ENCODE measurements around the gene OLFML1. TPM values are rescaled to one million over a fixed set of nuclear protein-coding genes. Genes with fewer than 3 reads are reported as not detected.

Gene OLFML1
- total and polyA plus RNA-seq, 2 of the 13 experiments (the other 11 are each of a cell fraction or from before 2014, with no cell fraction given): 0.89 to 0.90 TPM

DNA sequence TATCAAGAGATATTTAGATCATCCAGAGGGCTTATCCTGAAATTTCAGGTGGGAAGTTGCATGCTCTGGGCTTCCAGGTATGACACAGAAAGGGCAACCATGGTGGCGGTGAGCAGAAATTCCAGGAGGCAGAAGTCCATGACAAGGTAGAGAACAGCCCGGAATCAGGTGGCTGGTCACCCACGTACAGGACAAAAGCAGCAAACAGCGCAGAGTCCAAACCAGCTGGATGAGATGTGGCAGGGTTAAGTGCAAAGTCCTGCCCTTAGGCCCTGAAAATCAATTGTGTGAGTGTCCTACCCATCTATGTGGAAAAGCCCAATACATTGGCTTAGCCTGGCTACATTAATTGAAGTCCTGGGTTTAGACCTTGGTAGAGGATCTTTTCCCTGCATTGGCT is 40.1 kb downstream of the OLFML1 start (continued):
- TF ChIP-seq, protein P1, sequence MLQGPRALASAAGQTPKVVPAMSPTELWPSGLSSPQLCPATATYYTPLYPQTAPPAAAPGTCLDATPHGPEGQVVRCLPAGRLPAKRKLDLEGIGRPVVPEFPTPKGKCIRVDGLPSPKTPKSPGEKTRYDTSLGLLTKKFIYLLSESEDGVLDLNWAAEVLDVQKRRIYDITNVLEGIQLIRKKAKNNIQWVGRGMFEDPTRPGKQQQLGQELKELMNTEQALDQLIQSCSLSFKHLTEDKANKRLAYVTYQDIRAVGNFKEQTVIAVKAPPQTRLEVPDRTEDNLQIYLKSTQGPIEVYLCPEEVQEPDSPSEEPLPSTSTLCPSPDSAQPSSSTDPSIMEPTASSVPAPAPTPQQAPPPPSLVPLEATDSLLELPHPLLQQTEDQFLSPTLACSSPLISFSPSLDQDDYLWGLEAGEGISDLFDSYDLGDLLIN (CRISPR knock-in tag; IDR thresholded peaks at IDR 0.05; ENCODE audit: borderline replicate concordance): no peak
- TF ChIP-seq, protein P2, sequence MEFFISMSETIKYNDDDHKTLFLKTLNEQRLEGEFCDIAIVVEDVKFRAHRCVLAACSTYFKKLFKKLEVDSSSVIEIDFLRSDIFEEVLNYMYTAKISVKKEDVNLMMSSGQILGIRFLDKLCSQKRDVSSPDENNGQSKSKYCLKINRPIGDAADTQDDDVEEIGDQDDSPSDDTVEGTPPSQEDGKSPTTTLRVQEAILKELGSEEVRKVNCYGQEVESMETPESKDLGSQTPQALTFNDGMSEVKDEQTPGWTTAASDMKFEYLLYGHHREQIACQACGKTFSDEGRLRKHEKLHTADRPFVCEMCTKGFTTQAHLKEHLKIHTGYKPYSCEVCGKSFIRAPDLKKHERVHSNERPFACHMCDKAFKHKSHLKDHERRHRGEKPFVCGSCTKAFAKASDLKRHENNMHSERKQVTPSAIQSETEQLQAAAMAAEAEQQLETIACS (CRISPR knock-in tag; IDR thresholded peaks at IDR 0.05): no peak
- TF ChIP-seq ZNF24 (IDR thresholded peaks at IDR 0.05) (0 out of 2 replicates have a peak, but pooled peaks have one; percentile 60), NR2F2 (IDR thresholded peaks at IDR 0.05; ENCODE audit: borderline replicate concordance, low read depth) (peak; percentile 62), ZNF552 (CRISPR knock-in tag; IDR thresholded peaks at IDR 0.05; ENCODE audit: borderline replicate concordance) (no peak), ZNF772 (CRISPR knock-in tag; IDR thresholded peaks at IDR 0.05) (no peak), SUZ12 (IDR thresholded peaks at IDR 0.05; ENCODE audit: low read depth, low read length) (no peak), ZNF737 (CRISPR knock-in tag; IDR thresholded peaks at IDR 0.05; ENCODE audit: borderline replicate concordance) (no peak), ZNF777 (CRISPR knock-in tag; IDR thresholded peaks at IDR 0.05) (no peak), CENPX (CRISPR knock-in tag; IDR thresholded peaks at IDR 0.05) (no peak), POLR2AphosphoS5 (IDR thresholded peaks at IDR 0.05; ENCODE audit: low read depth, low read length) (no peak), TCF12 (IDR thresholded peaks at IDR 0.05) (no peak), TCF12 (CRISPR knock-in tag; IDR thresholded peaks at IDR 0.05) (no peak), GPN1 (CRISPR knock-in tag; IDR thresholded peaks at IDR 0.05; ENCODE audit: borderline replicate concordance) (no peak)
- TF ChIP-seq, protein P3, sequence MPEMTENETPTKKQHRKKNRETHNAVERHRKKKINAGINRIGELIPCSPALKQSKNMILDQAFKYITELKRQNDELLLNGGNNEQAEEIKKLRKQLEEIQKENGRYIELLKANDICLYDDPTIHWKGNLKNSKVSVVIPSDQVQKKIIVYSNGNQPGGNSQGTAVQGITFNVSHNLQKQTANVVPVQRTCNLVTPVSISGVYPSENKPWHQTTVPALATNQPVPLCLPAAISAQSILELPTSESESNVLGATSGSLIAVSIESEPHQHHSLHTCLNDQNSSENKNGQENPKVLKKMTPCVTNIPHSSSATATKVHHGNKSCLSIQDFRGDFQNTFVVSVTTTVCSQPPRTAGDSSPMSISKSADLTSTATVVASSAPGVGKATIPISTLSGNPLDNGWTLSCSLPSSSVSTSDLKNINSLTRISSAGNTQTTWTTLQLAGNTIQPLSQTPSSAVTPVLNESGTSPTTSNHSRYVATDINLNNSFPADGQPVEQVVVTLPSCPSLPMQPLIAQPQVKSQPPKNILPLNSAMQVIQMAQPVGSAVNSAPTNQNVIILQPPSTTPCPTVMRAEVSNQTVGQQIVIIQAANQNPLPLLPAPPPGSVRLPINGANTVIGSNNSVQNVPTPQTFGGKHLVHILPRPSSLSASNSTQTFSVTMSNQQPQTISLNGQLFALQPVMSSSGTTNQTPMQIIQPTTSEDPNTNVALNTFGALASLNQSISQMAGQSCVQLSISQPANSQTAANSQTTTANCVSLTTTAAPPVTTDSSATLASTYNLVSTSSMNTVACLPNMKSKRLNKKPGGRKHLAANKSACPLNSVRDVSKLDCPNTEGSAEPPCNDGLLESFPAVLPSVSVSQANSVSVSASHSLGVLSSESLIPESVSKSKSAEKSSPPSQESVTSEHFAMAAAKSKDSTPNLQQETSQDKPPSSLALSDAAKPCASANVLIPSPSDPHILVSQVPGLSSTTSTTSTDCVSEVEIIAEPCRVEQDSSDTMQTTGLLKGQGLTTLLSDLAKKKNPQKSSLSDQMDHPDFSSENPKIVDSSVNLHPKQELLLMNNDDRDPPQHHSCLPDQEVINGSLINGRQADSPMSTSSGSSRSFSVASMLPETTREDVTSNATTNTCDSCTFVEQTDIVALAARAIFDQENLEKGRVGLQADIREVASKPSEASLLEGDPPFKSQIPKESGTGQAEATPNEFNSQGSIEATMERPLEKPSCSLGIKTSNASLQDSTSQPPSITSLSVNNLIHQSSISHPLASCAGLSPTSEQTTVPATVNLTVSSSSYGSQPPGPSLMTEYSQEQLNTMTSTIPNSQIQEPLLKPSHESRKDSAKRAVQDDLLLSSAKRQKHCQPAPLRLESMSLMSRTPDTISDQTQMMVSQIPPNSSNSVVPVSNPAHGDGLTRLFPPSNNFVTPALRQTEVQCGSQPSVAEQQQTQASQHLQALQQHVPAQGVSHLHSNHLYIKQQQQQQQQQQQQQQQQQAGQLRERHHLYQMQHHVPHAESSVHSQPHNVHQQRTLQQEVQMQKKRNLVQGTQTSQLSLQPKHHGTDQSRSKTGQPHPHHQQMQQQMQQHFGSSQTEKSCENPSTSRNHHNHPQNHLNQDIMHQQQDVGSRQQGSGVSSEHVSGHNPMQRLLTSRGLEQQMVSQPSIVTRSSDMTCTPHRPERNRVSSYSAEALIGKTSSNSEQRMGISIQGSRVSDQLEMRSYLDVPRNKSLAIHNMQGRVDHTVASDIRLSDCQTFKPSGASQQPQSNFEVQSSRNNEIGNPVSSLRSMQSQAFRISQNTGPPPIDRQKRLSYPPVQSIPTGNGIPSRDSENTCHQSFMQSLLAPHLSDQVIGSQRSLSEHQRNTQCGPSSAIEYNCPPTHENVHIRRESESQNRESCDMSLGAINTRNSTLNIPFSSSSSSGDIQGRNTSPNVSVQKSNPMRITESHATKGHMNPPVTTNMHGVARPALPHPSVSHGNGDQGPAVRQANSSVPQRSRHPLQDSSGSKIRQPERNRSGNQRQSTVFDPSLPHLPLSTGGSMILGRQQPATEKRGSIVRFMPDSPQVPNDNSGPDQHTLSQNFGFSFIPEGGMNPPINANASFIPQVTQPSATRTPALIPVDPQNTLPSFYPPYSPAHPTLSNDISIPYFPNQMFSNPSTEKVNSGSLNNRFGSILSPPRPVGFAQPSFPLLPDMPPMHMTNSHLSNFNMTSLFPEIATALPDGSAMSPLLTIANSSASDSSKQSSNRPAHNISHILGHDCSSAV (CRISPR knock-in tag; IDR thresholded peaks at IDR 0.05; ENCODE audit: borderline replicate concordance): no peak
- TF ChIP-seq, protein P4, sequence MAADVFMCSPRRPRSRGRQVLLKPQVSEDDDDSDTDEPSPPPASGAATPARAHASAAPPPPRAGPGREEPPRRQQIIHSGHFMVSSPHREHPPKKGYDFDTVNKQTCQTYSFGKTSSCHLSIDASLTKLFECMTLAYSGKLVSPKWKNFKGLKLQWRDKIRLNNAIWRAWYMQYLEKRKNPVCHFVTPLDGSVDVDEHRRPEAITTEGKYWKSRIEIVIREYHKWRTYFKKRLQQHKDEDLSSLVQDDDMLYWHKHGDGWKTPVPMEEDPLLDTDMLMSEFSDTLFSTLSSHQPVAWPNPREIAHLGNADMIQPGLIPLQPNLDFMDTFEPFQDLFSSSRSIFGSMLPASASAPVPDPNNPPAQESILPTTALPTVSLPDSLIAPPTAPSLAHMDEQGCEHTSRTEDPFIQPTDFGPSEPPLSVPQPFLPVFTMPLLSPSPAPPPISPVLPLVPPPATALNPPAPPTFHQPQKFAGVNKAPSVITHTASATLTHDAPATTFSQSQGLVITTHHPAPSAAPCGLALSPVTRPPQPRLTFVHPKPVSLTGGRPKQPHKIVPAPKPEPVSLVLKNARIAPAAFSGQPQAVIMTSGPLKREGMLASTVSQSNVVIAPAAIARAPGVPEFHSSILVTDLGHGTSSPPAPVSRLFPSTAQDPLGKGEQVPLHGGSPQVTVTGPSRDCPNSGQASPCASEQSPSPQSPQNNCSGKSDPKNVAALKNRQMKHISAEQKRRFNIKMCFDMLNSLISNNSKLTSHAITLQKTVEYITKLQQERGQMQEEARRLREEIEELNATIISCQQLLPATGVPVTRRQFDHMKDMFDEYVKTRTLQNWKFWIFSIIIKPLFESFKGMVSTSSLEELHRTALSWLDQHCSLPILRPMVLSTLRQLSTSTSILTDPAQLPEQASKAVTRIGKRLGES (CRISPR knock-in tag; IDR thresholded peaks at IDR 0.05; ENCODE audit: borderline replicate concordance): no peak
- TF ChIP-seq, protein P5, sequence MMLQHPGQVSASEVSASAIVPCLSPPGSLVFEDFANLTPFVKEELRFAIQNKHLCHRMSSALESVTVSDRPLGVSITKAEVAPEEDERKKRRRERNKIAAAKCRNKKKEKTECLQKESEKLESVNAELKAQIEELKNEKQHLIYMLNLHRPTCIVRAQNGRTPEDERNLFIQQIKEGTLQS (CRISPR knock-in tag; IDR thresholded peaks at IDR 0.05): no peak

Data from HepG2 (cell line).